IgD-negative memory B cell (primary cell): ENCODE measurements around the gene KLHL40. TPM values are rescaled to one million over a fixed set of nuclear protein-coding genes. Genes with fewer than 3 reads are reported as not detected.
A peak's percentile ranks its signal among the peaks of the same experiment; 100 is the strongest.

Source experiments
- H3K27ac Mint-ChIP-seq, 3 donors: one replicate each; pipeline ENCODE4 v1.8.0; 2020 to 2022; ENCODE audit warnings: mild to moderate bottlenecking in 3 of 3, mixed read lengths in 3 of 3, moderate library complexity in 1 of 3
- H3K27me3 Mint-ChIP-seq: one replicate; pipeline ENCODE4 v1.8.0; 2021; ENCODE audit warnings: mixed read lengths
- H3K36me3 Mint-ChIP-seq: one replicate; pipeline ENCODE4 v1.8.0; 2020; ENCODE audit warnings: mild to moderate bottlenecking, mixed read lengths
- H3K4me1 Mint-ChIP-seq, 3 donors: one replicate each; pipeline ENCODE4 v1.8.0; 2020 to 2022; ENCODE audit warnings: mixed read lengths in 3 of 3, mild to moderate bottlenecking in 1 of 3
- H3K4me3 Mint-ChIP-seq, 4 donors: one replicate each; pipeline ENCODE4 v1.8.0; 2020 to 2022; ENCODE audit warnings: mild to moderate bottlenecking in 4 of 4, mixed read lengths in 4 of 4, moderate library complexity in 3 of 4
- H3K9me3 Mint-ChIP-seq, 3 donors: one replicate each; pipeline ENCODE4 v1.8.0; 2020 to 2021; ENCODE audit warnings: mixed read lengths in 3 of 3, mild to moderate bottlenecking in 1 of 3
- polyA plus RNA-seq: library from polyadenylated mRNA; unstranded; fragments of 300-500 nt; fragmentation: Illumina TruSeq; gene quantifications from one replicate; pipeline ENCODE4 v1.2.3, GENCODE V29; 2021

The KLHL40 gene
- polyA plus RNA-seq, 1 donor from 2014 or later, result not detected

GRCh38 chr3:42674146-42674545 is 11.2 kb upstream of the KLHL40 start:
- no peaks in the 10 kb centered on the region for H3K36me3 Mint-ChIP-seq
- H3K27me3 Mint-ChIP-seq, result no peaks in the 10 kb centered on the region
- no peak overlapping the region for H3K27ac Mint-ChIP-seq
- peaks cover 5 to 27% (median 7%) of the 10 kb centered on the region in 3 donors for H3K9me3 Mint-ChIP-seq
- no peak overlapping the region for H3K4me3 Mint-ChIP-seq
- no peaks in the 10 kb centered on the region for H3K4me1 Mint-ChIP-seq

DNA sequence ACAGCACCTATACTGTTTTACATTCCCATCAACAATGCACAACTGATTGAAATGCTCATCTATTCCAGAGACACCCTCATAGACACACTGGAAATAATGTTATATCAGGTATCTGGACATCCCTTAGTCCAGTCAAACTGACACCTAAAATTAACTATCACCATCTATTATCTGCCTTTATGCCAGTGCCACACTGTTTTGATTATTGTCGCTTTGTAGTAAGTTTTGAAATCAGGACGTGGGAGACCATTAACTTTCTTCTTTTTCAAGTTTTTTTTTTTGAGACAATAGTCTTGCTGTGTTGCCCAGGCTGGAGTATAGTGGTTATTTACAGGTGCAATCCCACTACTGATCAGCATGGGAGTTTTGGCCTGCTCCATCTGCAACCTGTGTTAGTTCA is 9.4 kb upstream of the KLHL40 start:
- no peak overlapping the region for H3K4me3 Mint-ChIP-seq
- peaks cover 5 to 27% (median 9%) of the 10 kb centered on the region in 3 donors for H3K9me3 Mint-ChIP-seq
- H3K36me3 Mint-ChIP-seq, result no peaks in the 10 kb centered on the region
- H3K27me3 Mint-ChIP-seq, result no peaks in the 10 kb centered on the region
- no peak overlapping the region for H3K27ac Mint-ChIP-seq
- no peaks in the 10 kb centered on the region for H3K4me1 Mint-ChIP-seq

DNA sequence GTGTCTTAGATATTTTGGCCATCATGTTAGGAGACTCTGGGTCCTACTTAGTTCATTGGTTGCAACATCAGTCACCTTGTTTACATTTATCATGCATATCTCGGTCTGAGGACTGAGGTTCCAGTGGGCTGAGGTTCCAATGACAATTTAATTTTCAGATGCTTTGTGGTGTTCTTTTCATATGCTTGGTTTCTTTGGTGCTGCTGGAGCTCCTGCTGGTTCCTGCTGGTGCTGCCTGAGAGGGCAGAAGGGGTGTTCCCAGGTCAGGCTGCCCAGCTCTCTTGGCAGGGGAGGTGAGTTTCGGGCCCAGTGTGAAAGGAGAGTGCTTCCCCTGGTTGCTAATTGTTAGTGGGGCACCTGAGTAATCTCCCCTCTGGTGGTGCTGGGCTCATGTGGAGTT is 6.9 kb upstream of the KLHL40 start:
- peaks cover 5 to 27% (median 9%) of the 10 kb centered on the region in 3 donors for H3K9me3 Mint-ChIP-seq
- no peak overlapping the region for H3K4me3 Mint-ChIP-seq
- H3K36me3 Mint-ChIP-seq, result peaks cover 2% of the 10 kb centered on the region
- no peaks in the 10 kb centered on the region for H3K4me1 Mint-ChIP-seq
- H3K27ac Mint-ChIP-seq, result no peak overlapping the region
- H3K27me3 Mint-ChIP-seq, result peaks cover 4% of the 10 kb centered on the region

- H3K4me3 Mint-ChIP-seq, result no peak overlapping the region
- H3K27me3 Mint-ChIP-seq, result peaks cover 7% of the 10 kb centered on the region
- H3K36me3 Mint-ChIP-seq, result peaks cover 2% of the 10 kb centered on the region
- peaks cover 5 to 27% (median 9%) of the 10 kb centered on the region in 3 donors for H3K9me3 Mint-ChIP-seq
- no peaks in the 10 kb centered on the region for H3K4me1 Mint-ChIP-seq
- no peak overlapping the region for H3K27ac Mint-ChIP-seq
Measured at GRCh38 chr3:42680271-42680670, 5.1 kb upstream of the KLHL40 start.

DNA sequence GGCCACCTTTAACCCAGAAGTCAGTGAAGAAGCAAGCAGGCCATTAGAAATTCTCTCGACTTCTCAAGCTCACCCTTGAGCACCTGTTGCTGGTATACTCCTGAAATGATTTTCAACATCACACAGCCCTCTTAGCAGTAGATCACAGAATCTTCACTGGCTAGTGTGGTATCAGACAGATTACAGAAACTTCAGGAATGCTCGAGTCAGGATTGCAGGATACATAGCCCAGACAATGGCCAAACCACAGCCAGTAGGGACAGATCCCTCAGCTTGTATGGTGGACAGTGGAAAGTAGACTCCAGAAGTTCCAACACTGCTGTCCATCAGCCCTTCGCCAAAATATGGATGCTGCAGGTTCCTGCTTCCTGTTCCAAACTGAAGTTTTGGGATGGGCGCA is 4.5 kb upstream of the KLHL40 start:
- peaks cover 0 to under 1% (median 0%) of the 10 kb centered on the region in 3 donors for H3K4me1 Mint-ChIP-seq
- H3K27me3 Mint-ChIP-seq, result peaks cover 9% of the 10 kb centered on the region
- no peak overlapping the region for H3K27ac Mint-ChIP-seq
- H3K4me3 Mint-ChIP-seq, result no peak overlapping the region
- peaks cover 2% of the 10 kb centered on the region for H3K36me3 Mint-ChIP-seq
- peaks cover 5 to 27% (median 9%) of the 10 kb centered on the region in 3 donors for H3K9me3 Mint-ChIP-seq

GRCh38 chr3:42681361-42682038 is 3.8 kb upstream of the KLHL40 start:
- Mint-ChIP-seq H3K9me3 (peaks cover 3 to 24% (median 9%) of the 10 kb centered on the region in 3 donors), H3K4me1 (peaks cover 0 to 2% (median 0%) of the 10 kb centered on the region in 3 donors), H3K36me3 (peaks cover 2% of the 10 kb centered on the region), H3K27me3 (peaks cover 12% of the 10 kb centered on the region), H3K4me3 (no peak overlapping the region), H3K27ac (no peak overlapping the region)

- Mint-ChIP-seq H3K36me3 (peaks cover 2% of the 10 kb centered on the region), H3K4me3 (no peak overlapping the region), H3K27me3 (peaks cover 19% of the 10 kb centered on the region), H3K27ac (no peak overlapping the region), H3K4me1 (peaks cover 0 to 2% (median 0%) of the 10 kb centered on the region in 3 donors), H3K9me3 (peaks cover 3 to 15% (median 7%) of the 10 kb centered on the region in 3 donors)
Measured at GRCh38 chr3:42682301-42683070, 2.9 kb upstream of the KLHL40 start.

DNA sequence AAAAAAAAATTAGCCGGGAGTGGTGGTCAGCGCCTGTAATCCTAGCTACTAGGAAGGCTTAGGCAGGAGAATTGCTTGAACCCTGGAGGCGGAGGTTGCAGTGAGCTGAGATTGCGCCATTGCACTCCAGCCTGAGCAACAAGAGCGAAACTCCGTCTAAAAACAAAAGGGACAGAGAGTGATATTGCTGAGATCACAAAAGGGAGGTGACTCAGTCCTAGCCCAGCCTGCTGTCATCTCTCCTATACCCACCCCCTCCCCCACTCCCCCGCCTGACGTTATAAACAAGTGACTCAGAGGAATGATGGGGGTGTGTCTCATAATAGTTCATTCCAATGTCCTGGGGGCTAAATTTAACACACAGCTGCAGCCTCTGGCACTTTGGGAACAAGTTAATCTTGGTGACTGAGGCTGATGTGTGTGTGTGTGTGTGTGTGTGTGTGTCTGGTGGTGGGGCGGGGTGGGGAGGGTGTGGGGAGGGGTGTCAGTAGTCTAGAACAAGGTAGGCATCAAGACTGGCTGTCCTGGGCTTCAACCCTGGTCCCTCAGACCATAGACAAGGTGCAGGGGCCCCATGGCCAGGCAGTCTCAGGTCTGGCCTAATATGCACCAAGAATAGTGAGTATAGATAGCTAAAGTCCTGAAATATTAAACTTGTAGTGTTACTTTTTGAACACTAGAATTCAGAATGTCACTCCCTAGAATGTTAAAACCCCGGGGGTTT is 1.3 kb upstream of the KLHL40 start:
- Mint-ChIP-seq H3K27ac (no peak overlapping the region), H3K9me3 (peaks cover 0 to 2% (median under 1%) of the 10 kb centered on the region in 3 donors), H3K27me3 (peaks cover 19% of the 10 kb centered on the region), H3K4me3 (no peak overlapping the region), H3K36me3 (peaks cover 2% of the 10 kb centered on the region), H3K4me1 (peaks cover 0 to 2% (median 0%) of the 10 kb centered on the region in 3 donors)

GRCh38 chr3:42684632-42685362 is 540 bp upstream of the KLHL40 start:
- peaks cover 2% of the 10 kb centered on the region for H3K36me3 Mint-ChIP-seq
- no peak overlapping the region for H3K27ac Mint-ChIP-seq
- peaks cover 0 to 2% (median 0%) of the 10 kb centered on the region in 3 donors for H3K4me1 Mint-ChIP-seq
- H3K4me3 Mint-ChIP-seq, result no peak overlapping the region
- peaks cover 19% of the 10 kb centered on the region for H3K27me3 Mint-ChIP-seq
- no peaks in the 10 kb centered on the region for H3K9me3 Mint-ChIP-seq

DNA sequence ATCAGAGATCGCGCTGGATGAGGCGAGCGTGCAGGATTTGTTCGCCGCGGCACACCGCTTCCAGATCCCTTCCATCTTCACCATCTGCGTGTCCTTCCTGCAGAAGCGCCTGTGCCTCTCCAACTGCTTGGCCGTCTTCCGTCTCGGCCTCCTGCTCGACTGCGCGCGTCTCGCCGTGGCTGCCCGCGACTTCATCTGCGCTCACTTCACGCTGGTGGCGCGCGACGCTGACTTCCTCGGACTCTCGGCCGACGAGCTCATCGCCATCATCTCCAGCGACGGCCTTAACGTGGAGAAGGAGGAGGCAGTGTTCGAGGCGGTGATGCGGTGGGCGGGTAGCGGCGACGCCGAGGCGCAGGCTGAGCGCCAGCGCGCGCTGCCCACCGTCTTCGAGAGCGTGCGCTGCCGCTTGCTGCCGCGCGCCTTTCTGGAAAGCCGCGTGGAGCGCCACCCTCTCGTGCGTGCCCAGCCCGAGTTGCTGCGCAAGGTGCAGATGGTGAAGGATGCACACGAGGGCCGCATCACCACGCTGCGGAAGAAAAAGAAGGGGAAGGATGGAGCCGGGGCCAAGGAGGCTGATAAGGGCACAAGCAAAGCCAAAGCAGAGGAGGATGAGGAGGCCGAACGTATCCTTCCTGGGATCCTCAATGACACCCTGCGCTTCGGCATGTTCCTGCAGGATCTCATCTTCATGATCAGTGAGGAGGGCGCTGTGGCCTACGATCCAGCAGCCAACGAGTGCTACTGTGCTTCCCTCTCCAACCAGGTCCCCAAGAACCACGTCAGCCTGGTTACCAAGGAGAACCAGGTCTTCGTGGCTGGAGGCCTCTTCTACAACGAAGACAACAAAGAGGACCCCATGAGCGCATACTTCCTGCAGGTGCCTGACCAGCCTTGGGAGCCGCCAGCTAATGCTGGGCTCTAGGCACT is 819 bp downstream of the KLHL40 start:
- Mint-ChIP-seq H3K27me3 (peaks cover 19% of the 10 kb centered on the region), H3K4me3 (no peak overlapping the region), H3K9me3 (no peaks in the 10 kb centered on the region), H3K4me1 (peaks cover 0 to 2% (median 0%) of the 10 kb centered on the region in 3 donors), H3K27ac (no peak overlapping the region), H3K36me3 (peaks cover 2% of the 10 kb centered on the region)

DNA sequence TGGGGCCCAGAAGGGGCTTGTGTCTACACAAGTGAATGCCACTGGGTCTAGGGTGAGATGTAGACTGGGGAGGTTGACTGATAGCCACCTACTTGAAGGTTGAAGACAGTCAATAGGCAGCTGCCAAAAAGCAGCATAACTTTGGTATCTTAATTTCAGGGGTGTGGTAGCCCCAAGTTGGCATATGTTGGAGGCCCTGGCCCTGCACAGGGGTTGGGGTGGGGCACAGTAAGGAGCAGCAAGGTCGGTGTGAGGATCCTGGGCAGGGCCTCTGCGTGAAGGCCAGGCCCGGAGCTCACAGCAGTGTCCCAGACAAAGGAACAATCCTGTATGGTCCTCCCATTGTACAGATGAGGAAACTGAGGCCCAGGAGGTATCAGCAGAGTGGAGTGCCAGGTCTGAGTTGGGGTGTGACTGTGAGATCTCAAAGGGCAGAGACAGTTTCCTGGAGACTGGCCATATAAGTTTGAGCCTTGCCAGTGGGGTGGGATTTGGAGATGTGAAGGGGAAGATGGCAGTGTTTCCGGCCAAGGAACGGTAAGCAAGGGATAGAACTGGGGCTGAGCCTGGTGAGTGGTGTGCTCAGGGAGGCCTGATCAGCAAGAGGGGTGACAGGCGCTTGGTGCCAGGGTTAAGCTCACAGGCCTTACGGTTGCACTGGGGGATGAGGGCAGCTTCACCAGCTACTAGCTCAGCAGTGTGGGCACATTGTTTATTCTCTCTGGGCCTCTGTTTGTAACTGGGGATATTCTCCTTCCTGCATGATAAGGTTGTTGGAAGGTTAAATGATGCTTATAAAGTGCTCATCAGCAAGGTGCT is 1.7 kb downstream of the KLHL40 start:
- Mint-ChIP-seq H3K9me3 (no peaks in the 10 kb centered on the region), H3K4me3 (peak overlapping the region in 1 of 4 donors; percentile 39), H3K27me3 (peaks cover 19% of the 10 kb centered on the region), H3K36me3 (peaks cover 2% of the 10 kb centered on the region), H3K4me1 (peaks cover 0 to 2% (median 0%) of the 10 kb centered on the region in 3 donors), H3K27ac (no peak overlapping the region)

- Mint-ChIP-seq H3K9me3 (no peaks in the 10 kb centered on the region), H3K4me3 (no peak overlapping the region), H3K27ac (no peak overlapping the region), H3K36me3 (no peaks in the 10 kb centered on the region), H3K4me1 (peaks cover 0 to 2% (median 0%) of the 10 kb centered on the region in 3 donors), H3K27me3 (peaks cover 16% of the 10 kb centered on the region)
Measured at GRCh38 chr3:42688016-42688415, 2.7 kb downstream of the KLHL40 start.
